Fibroblast of peridontal ligament (primary cell): ENCODE data around the gene FANCD2.
A peak's percentile ranks its signal among the peaks of the same experiment; 100 is the strongest.
"Not testable (repeated sequence)": the region's sequence is repeated elsewhere in the genome, so short reads cannot be mapped to it uniquely, and the experiment has no call there.

ENCODE experiments used
- DNase-seq: peaks from one replicate; pipeline ENCODE4 v3.0.0-alpha.2; 2010; ENCODE audit errors: extremely low read depth

Gene FANCD2

GRCh38 chr3:10106919-10107318 is 80.7 kb downstream of the FANCD2 start:
- DNase-seq = no peak

GRCh38 chr3:10108091-10108490 is 81.9 kb downstream of the FANCD2 start, which contains the start of gene FANCD2OS:
TSS of gene FANCD2OS (minus strand) at chr3:10108255. CDS start at chr3:10104774, 3,481 bp downstream.
- DNase-seq = no peak

- DNase-seq = peak; percentile 96
Measured at GRCh38 chr3:10115326-10116137, 89.3 kb downstream of the FANCD2 start, which contains the start of gene BRK1. TSS of gene BRK1 (plus strand) at chr3:10115675. CDS start at chr3:10115702, 27 bp downstream.

GRCh38 chr3:10116138-10116460 is 89.9 kb downstream of the FANCD2 start:
- peak; percentile 49 for DNase-seq

GRCh38 chr3:10116928-10117327 is 90.7 kb downstream of the FANCD2 start:
- DNase-seq = no peak

- DNase-seq = no peak
Measured at GRCh38 chr3:10119376-10119775, 93.1 kb downstream of the FANCD2 start.

GRCh38 chr3:10121064-10121463 is 94.8 kb downstream of the FANCD2 start:
- no peak for DNase-seq

GRCh38 chr3:10122724-10123123 is 96.5 kb downstream of the FANCD2 start:
- DNase-seq = no peak

- DNase-seq = not testable (repeated sequence)
Measured at GRCh38 chr3:10135872-10136271, 109.6 kb downstream of the FANCD2 start.

- no peak for DNase-seq
Measured at GRCh38 chr3:10136426-10137005, 110.3 kb downstream of the FANCD2 start.

GRCh38 chr3:10137178-10137577 is 110.9 kb downstream of the FANCD2 start:
- no peak for DNase-seq

GRCh38 chr3:10140996-10141546 is 114.8 kb downstream of the FANCD2 start:
- peak; percentile 4 for DNase-seq

GRCh38 chr3:10142707-10143560 is 116.7 kb downstream of the FANCD2 start:
- no peak for DNase-seq

- DNase-seq = no peak
Measured at GRCh38 chr3:10145685-10146084, 119.4 kb downstream of the FANCD2 start.

- no peak for DNase-seq
Measured at GRCh38 chr3:10149226-10149625, 123.0 kb downstream of the FANCD2 start.

GRCh38 chr3:10150987-10151386 is 124.8 kb downstream of the FANCD2 start:
- no peak for DNase-seq
